SK-N-SH treated with all-trans-retinoic acid at 6 μM for 48 hours (cell line): ENCODE measurements around the gene ZFAND3.
"Not testable (repeated sequence)": the region's sequence is repeated elsewhere in the genome, so short reads cannot be mapped to it uniquely, and the experiment has no call there.

Experiments
- ATAC-seq: fragments of 200-7000 bp; cut with Tn5 transposase; 3 replicates; pipeline ENCODE4 v1.9.1; 2020; ENCODE audit warnings: mild to moderate bottlenecking, moderate library complexity
- ARNTL ChIP-seq: fragments of 450-650 bp; formaldehyde crosslinking; IDR thresholded peaks from 2 replicates; pipeline ENCODE4 v1.5.0; 2020; ENCODE audit warnings: low read depth, mild to moderate bottlenecking, moderate library complexity, borderline replicate concordance
- BACH2 ChIP-seq: fragments of 250-450 bp; sonication (Bioruptor Pico); IDR thresholded peaks from 2 replicates; pipeline ENCODE4 v1.9.0; 2021; ENCODE audit warnings: mild to moderate bottlenecking, borderline replicate concordance
- CSDC2 ChIP-seq: fragments of 250-450 bp; sonication (Bioruptor Pico); IDR thresholded peaks from 2 replicates; pipeline ENCODE4 v1.5.0; 2020; ENCODE audit warnings: mild to moderate bottlenecking, moderate library complexity
- ESRRG ChIP-seq: fragments of 250-450 bp; sonication (Bioruptor Pico); IDR thresholded peaks from 2 replicates; pipeline ENCODE4 v1.6.1; 2021; ENCODE audit warnings: mild to moderate bottlenecking
- GLIS3 ChIP-seq: fragments of 250-450 bp; sonication (Bioruptor Pico); IDR thresholded peaks from 2 replicates; pipeline ENCODE4 v1.5.0; 2020; ENCODE audit warnings: mild to moderate bottlenecking, moderate library complexity
- ISL1 ChIP-seq: fragments of 250-450 bp; sonication (Bioruptor Pico); IDR thresholded peaks from 2 replicates; pipeline ENCODE4 v2.1.2; 2022; ENCODE audit warnings: mild to moderate bottlenecking, moderate library complexity
- OSR1 ChIP-seq: fragments of 250-450 bp; sonication (Bioruptor Pico); IDR thresholded peaks from 2 replicates; pipeline ENCODE4 v1.8.0; 2022; ENCODE audit warnings: moderate library complexity, mild to moderate bottlenecking, inconsistent platforms
- PATZ1 ChIP-seq: fragments of 250-450 bp; sonication (Bioruptor Pico); IDR thresholded peaks from 2 replicates; pipeline ENCODE4 v1.8.0; 2020; ENCODE audit warnings: mild to moderate bottlenecking, moderate library complexity, borderline replicate concordance
- POU6F1 ChIP-seq: fragments of 250-450 bp; sonication (Bioruptor Pico); IDR thresholded peaks from 2 replicates; pipeline ENCODE4 v1.8.0; 2021; ENCODE audit warnings: low read depth, mild to moderate bottlenecking, moderate library complexity, borderline replicate concordance
- PPARA ChIP-seq: fragments of 250-450 bp; sonication (Bioruptor Pico); IDR thresholded peaks from 2 replicates; pipeline ENCODE4 v1.5.0; 2020; ENCODE audit warnings: mild to moderate bottlenecking, borderline replicate concordance
- RARB ChIP-seq: fragments of 250-450 bp; sonication (Bioruptor Pico); IDR thresholded peaks from 2 replicates; pipeline ENCODE4 v1.8.0; 2021; ENCODE audit warnings: mild to moderate bottlenecking, moderate library complexity
- SNAI2 ChIP-seq: fragments of 250-450 bp; sonication (Bioruptor Pico); IDR thresholded peaks from 2 replicates; pipeline ENCODE4 v1.5.0; 2020; ENCODE audit warnings: mild to moderate bottlenecking, moderate library complexity
- TCF4 ChIP-seq: fragments of 250-450 bp; sonication (Bioruptor Pico); IDR thresholded peaks from 2 replicates; pipeline ENCODE4 v1.8.0; 2021; ENCODE audit warnings: mild to moderate bottlenecking, moderate library complexity, borderline replicate concordance
- ZC3H10 ChIP-seq: fragments of 250-450 bp; sonication (Bioruptor Pico); IDR thresholded peaks from 2 replicates; pipeline ENCODE4 v1.5.1; 2021; ENCODE audit warnings: mild to moderate bottlenecking, moderate library complexity
- ZFP3 ChIP-seq: fragments of 250-450 bp; sonication (Bioruptor Pico); IDR thresholded peaks from 2 replicates; pipeline ENCODE4 v1.5.0; 2020; ENCODE audit warnings: mild to moderate bottlenecking, moderate library complexity
- ZFP30 ChIP-seq: fragments of 450-650 bp; formaldehyde crosslinking; IDR thresholded peaks from 2 replicates; pipeline ENCODE4 v1.5.0; 2022; ENCODE audit warnings: mild to moderate bottlenecking, moderate library complexity
- ZNF70 ChIP-seq: fragments of 450-650 bp; formaldehyde crosslinking; IDR thresholded peaks from 2 replicates; pipeline ENCODE4 v1.5.0; 2020; ENCODE audit warnings: mild to moderate bottlenecking, moderate library complexity
- ZNF8 ChIP-seq: fragments of 450-650 bp; formaldehyde crosslinking; IDR thresholded peaks from 2 replicates; pipeline ENCODE4 v1.5.0; 2020; ENCODE audit warnings: mild to moderate bottlenecking, moderate library complexity
- TF ChIP-seq, protein P1 (sequence below): fragments of 250-450 bp; sonication (Bioruptor Pico); IDR thresholded peaks from 2 replicates; pipeline ENCODE4 v1.5.1; 2021; ENCODE audit warnings: mild to moderate bottlenecking, moderate library complexity
- TF ChIP-seq, protein P2 (sequence below): fragments of 250-450 bp; sonication (Bioruptor Pico); IDR thresholded peaks from 2 replicates; pipeline ENCODE4 v1.5.1; 2020; ENCODE audit warnings: low read depth, mild to moderate bottlenecking, moderate library complexity
- TF ChIP-seq, protein P3 (sequence below): fragments of 250-450 bp; sonication (Bioruptor Pico); IDR thresholded peaks from 2 replicates; pipeline ENCODE4 v1.5.0; 2020; ENCODE audit warnings: mild to moderate bottlenecking, moderate library complexity

Gene ZFAND3

GRCh38 chr6:38119516-38119915, 300.0 kb downstream of the ZFAND3 start:
- TF ChIP-seq ISL1 (CRISPR knock-in tag) (no peak), ZC3H10 (CRISPR knock-in tag) (no peak), SNAI2 (no peak), POU6F1 (CRISPR knock-in tag) (no peak), ZNF70 (no peak), CSDC2 (CRISPR knock-in tag) (no peak), TCF4 (no peak), ARNTL (no peak)
- ATAC-seq = no peak

DNA sequence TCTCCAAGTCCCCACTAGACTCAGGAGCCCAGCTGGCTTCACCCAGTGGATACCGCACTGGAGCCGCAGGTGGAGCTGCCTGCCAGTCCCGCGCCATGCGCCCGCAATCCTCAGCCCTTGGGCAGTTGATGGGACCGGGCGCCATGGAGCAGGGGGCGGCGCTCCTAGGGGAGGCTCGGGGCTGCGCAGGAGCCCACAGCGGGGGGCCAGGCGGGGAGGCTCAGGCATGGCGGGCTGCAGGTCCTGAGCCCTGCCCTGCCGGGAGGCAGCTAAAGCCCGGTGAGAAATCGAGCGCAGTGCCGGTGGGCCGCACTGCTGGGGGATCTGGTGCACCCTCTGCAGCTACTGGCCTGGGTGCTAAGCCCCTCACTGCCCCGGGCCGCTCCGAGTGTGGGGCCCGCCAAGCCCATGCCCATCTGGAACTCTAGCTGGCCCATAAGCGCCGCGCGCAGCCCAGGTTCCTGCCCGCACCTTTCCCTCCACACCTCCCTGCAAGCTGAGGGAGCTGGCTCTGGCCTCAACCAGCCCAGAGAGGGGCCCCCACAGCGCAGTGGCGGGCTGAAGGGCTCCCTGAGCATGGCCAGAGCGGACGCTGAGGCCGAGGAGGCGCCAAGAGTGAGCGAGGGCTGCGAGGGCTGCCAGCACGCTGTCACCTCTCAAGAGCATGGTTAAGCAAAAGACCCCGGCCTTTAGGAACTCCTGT, 304.8 kb downstream of the ZFAND3 start:
- not testable (repeated sequence) for ATAC-seq

- no peak for ATAC-seq
- TF ChIP-seq ZNF70 = no peak
- no peak for TF ChIP-seq TCF4
- no peak for TF ChIP-seq ZNF8 (CRISPR knock-in tag)
- no peak for TF ChIP-seq GLIS3 (CRISPR knock-in tag)
- no peak for TF ChIP-seq ISL1 (CRISPR knock-in tag)
- no peak for TF ChIP-seq PATZ1 (CRISPR knock-in tag)
- no peak for TF ChIP-seq ESRRG
- TF ChIP-seq ARNTL = no peak
- no peak for TF ChIP-seq BACH2 (CRISPR knock-in tag)
- TF ChIP-seq CSDC2 (CRISPR knock-in tag) = no peak
- no peak for TF ChIP-seq OSR1
- TF ChIP-seq PPARA = no peak
- no peak for TF ChIP-seq ZFP3
These were observed 307.8 kb downstream of the ZFAND3 start for GRCh38 chr6:38127284-38127683.

DNA sequence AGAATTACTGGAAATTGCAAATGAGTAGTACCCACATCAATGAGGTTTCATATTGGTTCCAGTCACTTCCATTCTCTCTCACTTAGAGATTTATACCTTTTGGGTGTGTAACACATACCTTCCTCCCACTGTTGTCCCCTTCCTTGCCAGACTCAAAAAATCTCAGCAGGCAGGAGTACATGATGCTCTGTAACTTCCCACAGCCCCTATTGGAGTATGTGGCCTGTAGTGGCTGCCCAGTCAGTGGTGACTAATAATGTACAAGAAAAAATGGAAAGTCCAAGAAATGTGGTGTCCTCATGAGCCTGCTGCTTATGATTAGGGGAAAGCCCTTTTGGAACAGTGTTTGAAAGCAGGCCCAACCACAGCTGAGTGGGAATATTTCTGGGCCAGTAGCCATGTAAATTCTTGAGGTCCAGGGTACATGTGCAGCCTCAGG, 312.0 kb downstream of the ZFAND3 start:
- peak; percentile 97 for ATAC-seq
- no peak for TF ChIP-seq ZFP30 (CRISPR knock-in tag)
- TF ChIP-seq, all 23 proteins: peak for 0

GRCh38 chr6:38133932-38134703, 314.6 kb downstream of the ZFAND3 start:
- ATAC-seq = no peak
- TF ChIP-seq ESRRG = no peak
- TF ChIP-seq ARNTL = no peak
- TF ChIP-seq, protein P1, sequence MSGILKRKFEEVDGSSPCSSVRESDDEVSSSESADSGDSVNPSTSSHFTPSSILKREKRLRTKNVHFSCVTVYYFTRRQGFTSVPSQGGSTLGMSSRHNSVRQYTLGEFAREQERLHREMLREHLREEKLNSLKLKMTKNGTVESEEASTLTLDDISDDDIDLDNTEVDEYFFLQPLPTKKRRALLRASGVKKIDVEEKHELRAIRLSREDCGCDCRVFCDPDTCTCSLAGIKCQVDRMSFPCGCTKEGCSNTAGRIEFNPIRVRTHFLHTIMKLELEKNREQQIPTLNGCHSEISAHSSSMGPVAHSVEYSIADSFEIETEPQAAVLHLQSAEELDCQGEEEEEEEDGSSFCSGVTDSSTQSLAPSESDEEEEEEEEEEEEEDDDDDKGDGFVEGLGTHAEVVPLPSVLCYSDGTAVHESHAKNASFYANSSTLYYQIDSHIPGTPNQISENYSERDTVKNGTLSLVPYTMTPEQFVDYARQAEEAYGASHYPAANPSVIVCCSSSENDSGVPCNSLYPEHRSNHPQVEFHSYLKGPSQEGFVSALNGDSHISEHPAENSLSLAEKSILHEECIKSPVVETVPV (CRISPR knock-in tag) = no peak
- no peak for TF ChIP-seq ZC3H10 (CRISPR knock-in tag)
- TF ChIP-seq GLIS3 (CRISPR knock-in tag) = no peak
- TF ChIP-seq OSR1 = no peak
- TF ChIP-seq, protein P2, sequence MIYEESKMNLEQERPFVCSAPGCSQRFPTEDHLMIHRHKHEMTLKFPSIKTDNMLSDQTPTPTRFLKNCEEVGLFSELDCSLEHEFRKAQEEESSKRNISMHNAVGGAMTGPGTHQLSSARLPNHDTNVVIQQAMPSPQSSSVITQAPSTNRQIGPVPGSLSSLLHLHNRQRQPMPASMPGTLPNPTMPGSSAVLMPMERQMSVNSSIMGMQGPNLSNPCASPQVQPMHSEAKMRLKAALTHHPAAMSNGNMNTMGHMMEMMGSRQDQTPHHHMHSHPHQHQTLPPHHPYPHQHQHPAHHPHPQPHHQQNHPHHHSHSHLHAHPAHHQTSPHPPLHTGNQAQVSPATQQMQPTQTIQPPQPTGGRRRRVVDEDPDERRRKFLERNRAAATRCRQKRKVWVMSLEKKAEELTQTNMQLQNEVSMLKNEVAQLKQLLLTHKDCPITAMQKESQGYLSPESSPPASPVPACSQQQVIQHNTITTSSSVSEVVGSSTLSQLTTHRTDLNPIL (CRISPR knock-in tag) = no peak
- no peak for TF ChIP-seq ZNF8 (CRISPR knock-in tag)
- no peak for TF ChIP-seq BACH2 (CRISPR knock-in tag)
- no peak for TF ChIP-seq PATZ1 (CRISPR knock-in tag)
- no peak for TF ChIP-seq CSDC2 (CRISPR knock-in tag)
- TF ChIP-seq, protein P3, sequence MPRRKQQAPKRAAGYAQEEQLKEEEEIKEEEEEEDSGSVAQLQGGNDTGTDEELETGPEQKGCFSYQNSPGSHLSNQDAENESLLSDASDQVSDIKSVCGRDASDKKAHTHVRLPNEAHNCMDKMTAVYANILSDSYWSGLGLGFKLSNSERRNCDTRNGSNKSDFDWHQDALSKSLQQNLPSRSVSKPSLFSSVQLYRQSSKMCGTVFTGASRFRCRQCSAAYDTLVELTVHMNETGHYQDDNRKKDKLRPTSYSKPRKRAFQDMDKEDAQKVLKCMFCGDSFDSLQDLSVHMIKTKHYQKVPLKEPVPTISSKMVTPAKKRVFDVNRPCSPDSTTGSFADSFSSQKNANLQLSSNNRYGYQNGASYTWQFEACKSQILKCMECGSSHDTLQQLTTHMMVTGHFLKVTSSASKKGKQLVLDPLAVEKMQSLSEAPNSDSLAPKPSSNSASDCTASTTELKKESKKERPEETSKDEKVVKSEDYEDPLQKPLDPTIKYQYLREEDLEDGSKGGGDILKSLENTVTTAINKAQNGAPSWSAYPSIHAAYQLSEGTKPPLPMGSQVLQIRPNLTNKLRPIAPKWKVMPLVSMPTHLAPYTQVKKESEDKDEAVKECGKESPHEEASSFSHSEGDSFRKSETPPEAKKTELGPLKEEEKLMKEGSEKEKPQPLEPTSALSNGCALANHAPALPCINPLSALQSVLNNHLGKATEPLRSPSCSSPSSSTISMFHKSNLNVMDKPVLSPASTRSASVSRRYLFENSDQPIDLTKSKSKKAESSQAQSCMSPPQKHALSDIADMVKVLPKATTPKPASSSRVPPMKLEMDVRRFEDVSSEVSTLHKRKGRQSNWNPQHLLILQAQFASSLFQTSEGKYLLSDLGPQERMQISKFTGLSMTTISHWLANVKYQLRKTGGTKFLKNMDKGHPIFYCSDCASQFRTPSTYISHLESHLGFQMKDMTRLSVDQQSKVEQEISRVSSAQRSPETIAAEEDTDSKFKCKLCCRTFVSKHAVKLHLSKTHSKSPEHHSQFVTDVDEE (CRISPR knock-in tag) = no peak
- TF ChIP-seq RARB (CRISPR knock-in tag) = no peak
